Measurements from ENCODE around the gene METTL27.
A peak's percentile ranks its signal among the peaks of the same experiment; 100 is the strongest.
"Not testable (repeated sequence)": the region's sequence is repeated elsewhere in the genome, so short reads cannot be mapped to it uniquely, and the experiment has no call there.

METTL27 gene

DNA sequence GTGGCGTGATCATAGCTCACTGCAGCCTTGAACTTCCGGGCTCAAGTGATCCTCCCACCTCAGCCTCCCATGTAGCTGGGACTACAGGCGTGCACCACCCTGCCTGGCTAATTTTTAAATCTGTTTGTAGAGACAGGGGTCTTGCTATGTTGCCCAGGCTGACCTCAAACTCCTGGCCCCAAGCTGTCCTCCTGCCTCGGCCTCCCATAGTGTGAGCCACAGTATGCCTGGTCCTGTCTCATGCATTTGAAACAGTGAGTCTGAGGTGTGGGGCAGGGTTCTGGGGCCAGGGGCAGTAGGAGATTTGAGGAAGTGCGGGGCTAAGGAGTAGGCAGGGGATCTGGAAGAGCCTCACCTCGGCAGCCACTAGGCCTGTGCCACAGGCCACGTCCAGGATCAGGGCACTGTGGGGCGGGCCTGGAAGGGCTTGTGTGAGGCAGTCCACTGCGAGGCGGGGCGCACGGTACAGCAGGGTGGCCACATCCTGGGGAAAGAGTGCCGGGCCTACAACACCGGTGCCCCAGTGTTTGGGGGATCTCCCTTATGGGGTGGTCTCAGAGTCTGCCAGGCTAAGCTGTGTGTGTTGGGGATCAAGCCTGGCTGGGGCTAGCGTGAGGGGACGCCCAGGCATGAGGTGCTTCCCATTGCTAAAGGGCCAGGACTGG is 1.5 kb downstream of the METTL27 start:
- H3K27ac ChIP-seq = no peak overlapping the region; the same call in 1 of the 2 replicates
- TF ChIP-seq ZFX (IDR thresholded peaks at IDR 0.05) = no peak
- no peak for TF ChIP-seq CTCF (conservative IDR thresholded peaks at IDR 0.05)

DNA sequence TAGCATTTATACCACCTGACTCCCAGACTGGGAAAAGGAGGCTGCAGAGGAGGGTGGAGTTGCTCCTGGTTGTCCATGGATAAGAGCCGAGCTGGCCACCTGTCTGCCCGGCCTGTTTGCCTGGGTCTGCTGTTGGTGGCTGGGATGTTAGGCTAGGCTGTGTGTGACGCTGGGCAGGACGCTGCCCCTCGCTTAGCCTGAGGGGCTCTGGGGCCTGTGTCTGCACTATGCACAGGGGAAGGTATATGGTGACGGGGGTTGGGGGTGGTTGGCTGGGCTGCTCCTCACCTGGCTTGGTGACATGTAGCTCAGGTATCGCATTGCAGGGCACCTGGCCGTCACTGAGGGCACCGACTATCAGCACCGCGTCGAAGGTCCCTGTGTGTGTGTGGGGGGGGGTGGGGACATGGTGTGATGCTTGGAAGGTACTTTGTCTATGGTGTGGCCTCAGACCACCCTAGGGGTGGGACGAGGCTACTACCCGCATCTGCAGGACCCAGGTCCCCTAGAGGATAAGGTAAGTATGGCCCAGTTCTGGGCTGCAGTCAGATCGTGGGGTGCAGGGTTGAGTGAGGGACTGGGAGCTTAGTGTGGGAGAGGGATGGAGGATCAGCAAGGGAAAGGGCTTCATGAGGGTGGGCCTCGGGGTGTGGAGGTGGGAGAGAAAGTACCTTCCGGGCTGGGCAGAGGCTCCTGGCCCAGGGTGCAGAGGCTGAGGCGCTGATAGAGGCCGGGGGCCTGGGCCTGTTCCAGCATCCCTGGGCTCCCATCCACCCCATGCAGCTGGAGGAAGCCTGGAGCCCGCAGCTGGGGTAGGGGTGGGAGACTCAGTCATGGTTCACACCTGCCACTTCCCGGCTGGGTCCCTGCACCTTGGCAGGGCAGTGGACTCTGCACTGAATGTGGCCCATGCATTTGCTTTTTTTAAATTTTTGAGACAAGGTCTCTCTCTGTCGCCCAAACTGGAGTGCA is 2.3 kb downstream of the METTL27 start:
- no peak overlapping the region for H3K27ac ChIP-seq
- TF ChIP-seq ZFX (IDR thresholded peaks at IDR 0.05) = no peak
- no peak for TF ChIP-seq CTCF (conservative IDR thresholded peaks at IDR 0.05)

DNA sequence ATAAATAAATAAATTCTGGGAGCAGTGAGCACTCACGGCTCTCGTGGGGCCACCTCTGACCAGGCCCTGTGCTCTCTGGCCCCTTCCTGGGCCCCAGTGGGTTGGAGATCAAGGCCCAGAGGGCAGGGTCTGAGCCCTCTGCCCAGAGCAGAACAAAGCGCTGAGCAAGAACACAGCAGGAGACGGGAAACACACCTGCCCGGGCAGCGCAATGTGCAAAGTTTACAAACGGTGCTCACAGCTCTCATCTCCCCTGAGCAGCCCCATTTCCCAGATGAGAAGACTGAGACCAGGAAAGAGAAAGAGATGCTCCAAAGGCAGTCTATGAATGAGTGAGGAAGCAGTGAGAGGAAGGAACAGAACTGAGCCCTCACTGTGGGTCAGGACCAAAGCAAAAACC is 3.0 kb downstream of the METTL27 start:
- TF ChIP-seq ZFX (IDR thresholded peaks at IDR 0.05) (no peak), CTCF (conservative IDR thresholded peaks at IDR 0.05) (no peak)
- H3K27ac ChIP-seq = no peak overlapping the region

- TF ChIP-seq ZFX (IDR thresholded peaks at IDR 0.05) (no peak), CTCF (conservative IDR thresholded peaks at IDR 0.05) (no peak)
- no peak overlapping the region for H3K27ac ChIP-seq
Observed at GRCh38 chr7:73838642-73839041, 3.7 kb downstream of the METTL27 start.

- not testable (repeated sequence) for H3K27ac ChIP-seq
Observed at GRCh38 chr7:73837167-73837566, 5.1 kb downstream of the METTL27 start.

- no peak for TF ChIP-seq CTCF (conservative IDR thresholded peaks at IDR 0.05)
- no peak for TF ChIP-seq ZFX (IDR thresholded peaks at IDR 0.05)
Observed at GRCh38 chr7:73834626-73835191, 7.6 kb downstream of the METTL27 start.

DNA sequence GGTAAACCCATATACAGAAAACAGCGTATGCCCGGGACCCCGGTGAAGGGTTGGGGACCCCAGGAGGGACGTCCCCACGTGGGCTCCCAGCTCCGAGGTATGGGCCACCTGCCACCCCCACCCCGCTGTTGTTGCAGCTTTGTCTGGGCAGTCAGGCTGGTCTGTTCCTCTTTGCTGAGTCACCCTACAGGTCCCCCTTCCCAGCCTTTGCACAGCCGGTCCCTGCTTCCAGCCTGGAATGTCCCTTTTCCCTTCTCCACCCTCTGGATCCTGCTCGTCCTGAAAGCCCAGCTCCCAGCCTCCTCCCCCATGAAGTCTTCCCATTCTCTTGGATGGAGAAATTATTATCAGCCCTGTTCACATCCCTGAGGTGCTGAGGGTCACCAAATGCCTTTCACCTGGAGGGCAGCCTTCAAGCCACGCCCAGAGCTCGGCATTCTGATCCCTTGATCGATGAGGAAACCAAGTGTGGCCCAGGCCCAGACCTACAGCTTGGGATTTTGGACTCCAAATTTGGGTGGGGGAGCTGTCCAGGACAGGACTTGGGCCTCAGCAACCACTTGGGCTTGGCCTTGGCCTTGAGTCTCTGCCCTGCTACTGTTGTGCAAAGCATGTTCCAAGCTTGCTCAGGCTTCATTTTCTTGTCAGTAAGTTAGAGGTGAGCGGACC is 8.9 kb downstream of the METTL27 start:
- TF ChIP-seq ZFX (IDR thresholded peaks at IDR 0.05) = no peak
- TF ChIP-seq CTCF (conservative IDR thresholded peaks at IDR 0.05) = no peak

More at GRCh38 chr7:73834626-73835191, 7.6 kb downstream of the METTL27 start:
- peak overlapping the region; percentile 98 for H3K27ac ChIP-seq

More for the DNA sequence above, 8.9 kb downstream of the METTL27 start:
- H3K27ac ChIP-seq = peak overlapping the region; percentile 98
